IMR-90 (cell line): ENCODE measurements around the gene BEST1. TPM values are rescaled to one million over a fixed set of nuclear protein-coding genes. Genes with fewer than 3 reads are reported as not detected.

Experiments used
- ATAC-seq: fragments of 200-7000 bp; cut with Tn5 transposase; 2 replicates; pipeline ENCODE4 v1.9.1; 2020; ENCODE audit warnings: low read depth, mild to moderate bottlenecking, moderate library complexity
- BruUV-seq: library from RNA; stranded (reverse); fragments of 400-500 nt; replicated peaks from 2 replicates; lab custom pipeline; 2021; lab: Mats Ljungman, UMichigan
- CTCF ChIA-PET: fragments of 300-600 bp; formaldehyde crosslinking; extraction: SDS; loops from one replicate; lab custom pipeline; 2021; ENCODE audit warnings: antibody characterized with exemption; lab: Yijun Ruan, JAX
- POLR2A ChIA-PET: fragments of 300-600 bp; sonication (Branson Sonifier 250); formaldehyde crosslinking; loops from one replicate; lab custom pipeline; 2022; ENCODE audit warnings: antibody characterized with exemption; ENCODE audit not compliant: unreplicated experiment; lab: Charles Lee
- DNase-seq: peaks from one replicate; pipeline ENCODE4 v3.0.0; 2013
- H2AFZ ChIP-seq: replicated peaks from 2 replicates; pipeline ENCODE3; 2013; ENCODE audit warnings: low read length, mild to moderate bottlenecking; ENCODE audit not compliant: poor library complexity
- H2AK5ac ChIP-seq: 2 replicates; pipeline ENCODE4 v1.6.1; 2013; ENCODE audit warnings: low read depth, low read length, inconsistent platforms
- H2AK9ac ChIP-seq: replicated peaks from 2 replicates; pipeline ENCODE3; 2013; ENCODE audit warnings: mild to moderate bottlenecking, low read depth, low read length, moderate library complexity; ENCODE audit not compliant: poor library complexity
- H2BK120ac ChIP-seq: 2 replicates; pipeline ENCODE4 v1.6.1; 2013; ENCODE audit warnings: low read depth, low read length, inconsistent platforms
- H2BK15ac ChIP-seq: 3 replicates; pipeline ENCODE4 v1.6.1; 2013; ENCODE audit warnings: low read depth, low read length, inconsistent platforms
- H2BK20ac ChIP-seq: 2 replicates; pipeline ENCODE4 v1.6.1; 2013; ENCODE audit warnings: low read depth, mild to moderate bottlenecking, inconsistent platforms, low read length, moderate library complexity
- H2BK5ac ChIP-seq: 2 replicates; pipeline ENCODE4 v1.6.1; 2013; ENCODE audit warnings: mild to moderate bottlenecking, low read depth, low read length, inconsistent platforms; ENCODE audit not compliant: poor library complexity, severe bottlenecking
- H3K14ac ChIP-seq: replicated peaks from 2 replicates; pipeline ENCODE4 v1.6.1; 2013; ENCODE audit warnings: low read depth, low read length, inconsistent platforms
- H3K18ac ChIP-seq: 2 replicates; pipeline ENCODE4 v1.6.1; 2013; ENCODE audit warnings: low read depth, low read length, control low read depth
- H3K23ac ChIP-seq: 2 replicates; pipeline ENCODE4 v1.6.1; 2013; ENCODE audit warnings: low read depth, low read length, inconsistent platforms
- H3K27ac ChIP-seq: 2 replicates; pipeline ENCODE4 v1.5.1; 2013; ENCODE audit warnings: mild to moderate bottlenecking, control low read depth, low read length; ENCODE audit not compliant: insufficient read depth
- H3K27me3 ChIP-seq: 2 replicates; pipeline ENCODE4 v1.6.1; 2013; ENCODE audit warnings: low read length; ENCODE audit not compliant: control insufficient read depth, insufficient read depth
- H3K36me3 ChIP-seq: 2 replicates; pipeline ENCODE4 v1.6.1; 2013; ENCODE audit warnings: low read length, mixed read lengths; ENCODE audit not compliant: control insufficient read depth, insufficient read depth
- H3K4ac ChIP-seq: 2 replicates; pipeline ENCODE4 v1.6.1; 2013; ENCODE audit warnings: low read depth, low read length, inconsistent platforms
- H3K4me1 ChIP-seq: 2 replicates; pipeline ENCODE4 v1.6.1; 2013; ENCODE audit warnings: low read length, mixed read lengths; ENCODE audit not compliant: control insufficient read depth, insufficient read depth
- H3K4me2 ChIP-seq: 2 replicates; pipeline ENCODE4 v1.6.1; 2013; ENCODE audit warnings: low read depth, mild to moderate bottlenecking, control low read depth, low read length, moderate library complexity
- H3K4me3 ChIP-seq: 2 replicates; pipeline ENCODE4 v1.5.1; 2013; ENCODE audit warnings: low read depth, mild to moderate bottlenecking, control low read depth, low read length, moderate library complexity; ENCODE audit not compliant: insufficient read depth
- H3K56ac ChIP-seq: 2 replicates; pipeline ENCODE4 v1.6.1; 2013; ENCODE audit warnings: low read length, inconsistent platforms; ENCODE audit not compliant: insufficient read depth; ENCODE audit errors: extremely low read depth
- H3K79me1 ChIP-seq, 2 experiments: 2 replicates each; pipeline ENCODE4 v1.6.1; 2013; ENCODE audit warnings: low read length in 2 of 2, inconsistent platforms in 1 of 2, low read depth in 1 of 2
- H3K9ac ChIP-seq: 2 replicates; pipeline ENCODE4 v1.6.1; 2013; ENCODE audit warnings: low read depth, low read length, control low read depth
- H3K9me1 ChIP-seq: 2 replicates; pipeline ENCODE4 v1.6.1; 2013; ENCODE audit warnings: low read length, inconsistent platforms; ENCODE audit not compliant: insufficient read depth
- H3K9me3 ChIP-seq: 2 replicates; pipeline ENCODE4 v1.6.1; 2013; ENCODE audit warnings: low read length; ENCODE audit not compliant: control insufficient read depth, insufficient read depth
- H4K20me1 ChIP-seq: 2 replicates; pipeline ENCODE4 v1.6.1; 2013; ENCODE audit warnings: low read length, inconsistent platforms; ENCODE audit not compliant: insufficient read depth
- H4K5ac ChIP-seq: 2 replicates; pipeline ENCODE4 v1.6.1; 2013; ENCODE audit warnings: mild to moderate bottlenecking, low read depth, low read length, control low read depth
- H4K8ac ChIP-seq, 2 experiments: 2 replicates each; pipeline ENCODE4 v1.6.1; 2013; ENCODE audit warnings: low read depth in 2 of 2, low read length in 2 of 2, control low read depth in 1 of 2, inconsistent platforms in 1 of 2
- H4K91ac ChIP-seq: 2 replicates; pipeline ENCODE4 v1.6.1; 2013; ENCODE audit warnings: low read depth, low read length, inconsistent platforms; ENCODE audit not compliant: insufficient read depth
- ELK1 ChIP-seq: fragments of 150-350 bp; IDR thresholded peaks from 2 replicates; pipeline ENCODE4 v1.6.1; 2016; ENCODE audit warnings: low read depth, mild to moderate bottlenecking, low read length, moderate library complexity, borderline replicate concordance
- SMC3 ChIP-seq: fragments of 150-350 bp; IDR thresholded peaks from 2 replicates; pipeline ENCODE4 v1.6.1; 2016; ENCODE audit warnings: low read depth, mild to moderate bottlenecking, antibody characterized with exemption, low read length, moderate library complexity
- WGBS, 2 experiments: methylation state at CpG; one replicate each; pipeline versions ENCODE4 v1.1.5 to v1.1.7; 2013; ENCODE audit warnings: missing lambda C conversion rate in 2 of 2; ENCODE audit not compliant: insufficient read length in 1 of 2; ENCODE audit errors: extremely low coverage in 2 of 2; 5-methylcytosine and 5-hydroxymethylcytosine counted together
- dilution Hi-C: fragments of 300-500 bp; cut with HindIII; formaldehyde crosslinking; loops from one replicate; pipeline ENCODE4 v1.14.3; 2018; ENCODE audit warnings: low sequenced_read_pairs; ENCODE audit not compliant: unreplicated experiment
- in situ Hi-C: fragments of 300-500 bp; cut with MboI; formaldehyde crosslinking; loops from 3 replicates; pipeline ENCODE4 v1.14.3; 2019; ENCODE audit warnings: low sequenced_read_pairs, inconsistent platforms, mixed read lengths
- intact Hi-C: fragments of 100-400 bp; cut with micrococcal nuclease; formaldehyde crosslinking; loops from 2 replicates; pipeline ENCODE4 v1.10.0; 2022
- polyA plus RNA-seq, 3 experiments: library from polyadenylated mRNA; depleted of rRNA; stranded (reverse); fragments of >200 nt; gene quantifications; 2 replicates each; pipeline ENCODE4 v1.2.3, GENCODE V29; 2012; ENCODE audit warnings: low replicate concordance in 1 of 3
- total RNA-seq: library from RNA; depleted of rRNA; stranded (reverse); fragments of >200 nt; gene quantifications from 2 replicates; pipeline ENCODE4 v1.2.3, GENCODE V29; 2012

The BEST1 gene
- total and polyA plus RNA-seq, 2 of the 4 experiments (the other 2 are of a cell fraction), result 0.90 to 1.4 TPM

- Histone ChIP-seq H3K9me3 (no peaks in the 10 kb centered on the region), H2AFZ (no peak overlapping the region), H4K8ac (no peak overlapping the region), H3K4me3 (no peak overlapping the region), H2AK5ac (no peak overlapping the region), H3K9me1 (no peaks in the 10 kb centered on the region), H3K79me1 (no peaks in the 10 kb centered on the region), H2BK20ac (no peak overlapping the region), H3K4me2 (no peak overlapping the region), H3K23ac (no peak overlapping the region), H3K56ac (no peak overlapping the region), H3K4me1 (no peaks in the 10 kb centered on the region), H2BK5ac (no peak overlapping the region), H4K91ac (no peak overlapping the region), H3K27me3 (no peaks in the 10 kb centered on the region), H2AK9ac (no peak overlapping the region), H4K5ac (no peak overlapping the region), H3K9ac (no peak overlapping the region), H3K27ac (no peak overlapping the region), H3K14ac (no peak overlapping the region), H4K20me1 (no peaks in the 10 kb centered on the region), H3K36me3 (peaks cover 1% of the 10 kb centered on the region; the same call in 1 of the 2 replicates), H3K4ac (no peak overlapping the region), H2BK15ac (no peak overlapping the region), H2BK120ac (no peak overlapping the region), H3K18ac (no peak overlapping the region)
- no peak for TF ChIP-seq ELK1
- TF ChIP-seq SMC3, result no peak
- ATAC-seq, result no peak
- ChIA-PET POLR2A (no interaction called here), CTCF (interaction anchor here (1.0 to 3.7 kb wide), 2 partner anchors 177 to 204 kb away, joined by 3 to 13 read pairs; no protein-coding TSS in a partner anchor)
- no TSS peak for BruUV-seq
- dilution Hi-C loops, result no loop called here
- in situ Hi-C loops, result no loop called here
- intact Hi-C loops, result no loop called here
- WGBS, 2 experiments, result 51% methylated on average over 11 of the region's 19 CpGs; no CpG with 5 or more reads in 1 of the 2 experiments
- no peak for DNase-seq
Observed at GRCh38 chr11:61904539-61905048, 45.6 kb upstream of the BEST1 start.
